DMS153 (cell line): ENCODE data around the gene RND2.
"Not testable (repeated sequence)": the region's sequence is repeated elsewhere in the genome, so short reads cannot be mapped to it uniquely, and the experiment has no call there.

ENCODE experiments used
- DNase-seq: peaks from one replicate; lab custom pipeline; 2025; lab: John Stamatoyannopoulos, UW

The RND2 gene

DNA sequence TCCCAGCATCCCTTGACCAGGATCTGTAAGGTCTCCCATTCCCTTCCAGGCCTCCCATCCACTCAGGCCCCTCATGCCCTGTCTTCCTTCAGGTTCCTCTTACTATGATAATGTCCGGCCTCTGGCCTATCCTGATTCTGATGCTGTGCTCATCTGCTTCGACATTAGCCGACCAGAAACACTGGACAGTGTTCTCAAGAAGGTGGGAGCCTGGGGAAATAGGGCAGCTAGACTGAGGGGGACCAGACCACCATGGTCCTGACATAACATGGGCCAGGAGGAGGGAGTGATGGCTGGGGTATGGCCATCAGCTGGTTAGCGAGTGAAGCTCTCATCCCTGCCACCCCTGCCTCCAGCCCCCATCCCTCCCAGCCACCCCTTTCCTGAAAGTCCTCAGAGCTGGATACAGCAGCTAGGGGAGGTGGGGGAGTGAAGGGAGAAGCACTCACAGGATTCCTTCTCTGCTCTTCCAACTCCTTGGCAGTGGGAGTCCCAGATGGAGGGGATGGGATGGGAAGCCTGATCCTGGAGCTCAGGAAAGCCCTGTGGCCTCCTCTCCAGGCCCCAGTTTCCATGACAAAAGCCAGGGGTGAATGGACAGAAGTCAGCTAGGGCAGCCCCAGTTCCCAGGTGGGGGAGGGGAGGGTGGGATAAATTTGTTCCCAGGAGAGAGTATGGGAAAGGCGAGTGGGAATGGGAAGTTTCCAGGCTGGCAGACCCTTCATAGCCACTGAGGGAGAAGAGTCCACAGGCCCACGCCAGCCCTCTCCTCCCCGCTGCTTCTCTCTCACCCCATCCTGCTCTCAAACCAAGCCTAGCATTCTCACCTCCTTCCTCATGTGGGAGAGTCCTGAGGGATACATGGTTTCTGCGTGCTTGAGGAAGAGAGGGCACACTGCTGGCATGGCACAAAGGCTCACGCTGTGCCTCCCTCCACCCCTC is 2.3 kb downstream of the RND2 start:
- no peak for DNase-seq

DNA sequence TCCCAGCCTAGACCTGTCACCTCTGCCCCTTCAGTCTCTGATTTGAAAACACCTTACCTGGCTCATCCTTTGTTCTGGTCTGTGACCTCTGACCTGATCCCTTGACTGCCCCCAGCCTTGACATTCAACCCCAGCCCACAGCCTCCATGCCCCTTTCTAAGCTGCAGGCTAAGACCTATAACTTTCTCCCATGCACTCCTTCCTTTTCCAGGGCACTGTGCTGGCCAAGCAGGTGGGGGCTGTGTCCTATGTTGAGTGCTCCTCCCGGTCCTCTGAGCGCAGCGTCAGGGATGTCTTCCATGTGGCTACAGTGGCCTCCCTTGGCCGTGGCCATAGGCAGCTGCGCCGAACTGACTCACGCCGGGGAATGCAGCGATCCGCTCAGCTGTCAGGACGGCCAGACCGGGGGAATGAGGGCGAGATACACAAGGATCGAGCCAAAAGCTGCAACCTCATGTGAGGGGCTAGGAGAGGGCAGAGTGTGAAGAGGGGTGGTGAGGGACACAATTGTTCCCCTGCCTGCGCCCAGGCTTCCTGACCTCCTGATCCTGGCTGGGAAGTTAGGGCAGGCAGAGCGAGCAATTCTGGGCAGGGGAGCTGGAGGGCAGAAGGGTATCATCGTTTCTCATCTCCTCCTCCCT is 3.3 kb downstream of the RND2 start:
- DNase-seq: no peak

DNA sequence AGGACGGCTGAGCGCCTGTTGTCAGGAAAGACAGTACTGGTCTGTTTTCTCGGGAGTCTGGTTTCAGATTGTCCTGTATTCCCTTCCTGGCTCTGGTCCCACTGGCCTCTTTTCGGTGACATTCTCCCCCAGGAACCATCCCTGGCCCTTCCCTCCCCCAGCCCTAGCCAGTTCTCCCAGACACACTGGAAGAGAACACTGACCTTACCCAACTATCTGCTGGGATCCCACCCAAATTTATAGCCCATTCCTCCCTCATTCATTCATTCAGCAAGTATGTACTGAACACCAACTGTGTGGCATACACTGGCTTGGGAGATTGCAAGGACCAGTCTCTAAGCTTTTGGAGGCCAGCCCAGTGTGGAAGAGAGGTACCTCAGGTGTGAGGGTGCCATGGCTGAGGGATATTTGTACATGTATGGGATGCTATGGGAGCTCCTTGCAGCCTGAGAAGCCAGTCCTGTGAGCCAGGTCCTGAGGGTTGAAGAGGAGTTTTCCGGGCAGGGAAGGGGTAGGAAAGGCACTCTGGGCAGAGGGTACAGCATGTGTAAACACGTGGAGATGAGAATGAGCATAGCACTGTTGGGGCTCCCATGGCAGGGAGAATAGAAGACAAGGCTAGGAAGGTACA is 5.2 kb downstream of the RND2 start:
- no peak for DNase-seq

DNA sequence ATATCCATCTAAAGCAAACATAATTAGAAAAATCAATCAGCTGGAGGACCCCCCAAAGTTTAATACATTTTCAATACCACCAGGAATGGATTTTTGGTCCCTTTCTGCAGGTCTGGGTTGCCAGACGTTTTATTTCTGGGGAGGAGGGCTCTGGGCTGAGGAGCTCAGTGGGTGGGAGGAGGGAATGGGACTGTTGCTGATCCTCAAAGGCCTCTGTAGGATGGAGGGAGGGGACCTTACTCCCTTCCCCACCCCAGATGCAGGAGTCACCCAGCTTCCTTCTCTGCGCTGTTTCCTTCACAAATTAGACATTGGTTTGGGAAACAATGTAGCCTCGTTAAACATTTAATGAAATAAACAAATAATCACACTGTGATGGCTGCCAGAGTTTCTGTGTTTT is 6.6 kb downstream of the RND2 start:
- no peak for DNase-seq

DNA sequence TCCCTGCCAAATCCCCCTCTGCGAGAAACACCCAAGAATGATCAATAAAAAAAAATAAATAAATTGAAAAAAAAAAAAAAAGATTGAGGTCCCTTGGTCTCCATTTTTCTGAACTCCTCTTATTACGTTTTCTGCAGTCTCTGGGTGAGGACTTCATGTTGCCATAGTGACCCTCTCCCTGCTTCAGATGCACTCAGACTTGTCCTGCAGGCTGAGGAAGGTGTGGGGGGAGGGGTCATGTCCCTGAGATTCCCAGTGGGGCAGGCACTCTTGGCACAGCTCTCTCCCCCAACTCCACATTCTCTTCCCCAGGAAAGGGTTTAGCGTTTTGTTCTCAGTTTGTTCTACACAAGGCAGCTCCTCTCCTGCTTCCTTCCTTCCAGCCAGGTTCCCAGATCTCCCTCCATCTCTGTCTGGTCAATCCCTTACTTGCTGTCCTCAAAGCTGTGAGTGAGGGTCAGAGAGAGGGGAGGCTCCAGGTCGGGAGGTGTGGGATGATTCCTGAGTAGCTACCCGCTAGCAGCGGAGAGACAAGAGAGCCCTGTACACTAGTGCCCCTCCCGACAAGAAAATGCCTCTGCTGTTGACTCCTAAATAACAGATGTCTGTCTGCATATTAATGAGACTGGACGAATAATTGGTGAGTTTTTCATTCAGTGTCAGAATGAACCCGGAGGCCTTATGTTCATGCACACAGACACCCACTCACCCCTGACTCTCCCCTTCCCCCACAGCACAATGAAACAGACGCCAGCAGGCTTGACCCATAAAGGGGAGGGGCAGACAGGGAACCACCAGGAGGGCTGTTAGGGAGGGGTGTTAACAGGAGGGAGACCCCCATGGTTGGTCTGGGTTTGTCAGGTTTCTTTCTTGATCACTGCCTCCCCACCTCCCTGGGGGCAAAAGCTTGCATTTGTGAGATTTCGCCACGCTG is 9.2 kb downstream of the RND2 start:
- DNase-seq: no peak

DNA sequence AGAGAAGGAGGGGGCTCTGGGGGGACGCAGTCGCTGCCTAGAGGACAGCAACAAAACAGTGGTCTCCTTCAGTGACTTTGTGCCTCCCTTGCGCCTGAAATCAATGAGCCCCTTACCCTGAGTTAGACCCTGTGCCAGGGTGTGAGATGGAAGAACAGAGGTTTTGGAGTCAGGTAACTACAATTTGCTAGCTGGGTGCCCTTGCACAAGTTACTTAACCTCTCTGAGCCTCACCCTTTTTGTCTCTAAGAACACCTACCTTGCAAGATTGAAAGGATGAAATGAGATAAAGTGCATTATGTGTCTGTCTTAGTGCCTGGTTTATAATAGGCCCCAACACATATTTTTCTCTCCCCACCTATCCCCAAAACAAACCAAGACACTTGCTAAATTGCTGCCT is 9.9 kb downstream of the RND2 start:
- DNase-seq: no peak

DNA sequence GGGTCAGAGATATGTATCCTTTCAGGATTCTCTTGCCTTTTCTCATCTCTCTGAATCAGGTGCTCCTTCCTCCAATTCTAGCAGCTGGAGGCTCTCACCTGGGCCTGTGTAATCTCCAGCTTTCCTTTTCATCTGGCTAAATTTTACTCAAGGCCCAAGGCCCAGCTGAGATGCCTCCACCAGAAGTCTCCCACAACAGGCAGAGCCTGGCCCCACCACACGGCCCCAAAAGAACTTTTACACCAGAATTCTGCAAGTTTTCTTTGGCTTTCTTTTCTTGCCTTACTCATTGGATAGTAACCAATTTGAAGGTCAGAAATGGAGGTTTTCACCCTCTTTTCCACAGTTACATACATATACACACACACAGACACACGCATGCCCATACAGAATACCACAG is 14.6 kb downstream of the RND2 start:
- DNase-seq: no peak

DNA sequence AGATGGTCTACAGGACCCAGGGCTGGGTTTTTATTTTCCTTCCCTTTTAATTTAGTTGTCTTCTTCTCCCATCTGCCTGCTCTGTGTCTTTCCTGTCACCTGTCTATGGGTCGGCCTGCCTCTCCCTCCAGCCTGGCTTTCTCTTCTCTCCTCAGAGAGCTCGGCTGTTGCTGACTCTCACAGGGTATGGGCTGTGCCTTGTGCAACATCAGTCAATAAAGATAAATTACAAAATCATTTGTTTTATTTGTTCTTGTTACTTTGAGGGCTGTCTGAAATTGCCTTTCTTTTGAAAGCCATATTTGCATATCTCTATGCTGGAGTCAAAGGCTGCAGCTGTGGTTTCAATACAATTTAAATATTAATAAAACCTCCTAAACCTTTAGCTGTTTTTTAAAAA is 15.6 kb downstream of the RND2 start:
- no peak for DNase-seq

DNA sequence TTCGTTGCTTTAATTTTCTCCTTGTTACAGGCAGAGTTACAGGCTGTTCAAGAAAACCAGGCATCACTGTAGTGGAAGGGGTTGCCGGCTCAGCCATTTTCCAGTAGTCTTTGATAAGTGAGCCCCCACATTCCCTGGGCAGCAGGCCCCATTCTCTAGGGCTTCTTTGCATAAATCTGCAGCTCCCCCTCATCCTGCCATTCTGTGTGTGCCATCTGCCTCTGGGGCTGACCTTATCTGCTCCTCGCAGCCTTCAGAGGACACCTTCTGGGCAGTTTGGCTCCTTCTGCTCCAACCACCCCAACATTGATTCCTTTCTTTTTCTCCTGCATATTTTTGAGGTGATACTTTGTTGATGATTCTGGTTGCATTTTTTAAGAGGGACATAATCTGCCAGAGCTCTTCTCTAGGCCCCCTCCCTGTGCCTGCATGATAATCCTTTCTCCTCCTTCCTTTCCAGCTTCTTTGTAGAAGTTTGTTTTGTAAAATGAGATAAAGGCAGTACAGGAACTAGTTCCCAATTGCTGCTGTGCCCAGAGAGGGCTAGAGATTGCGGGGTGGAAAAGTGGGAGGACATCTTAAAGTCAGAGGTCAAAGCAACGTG is 17.1 kb downstream of the RND2 start:
- no peak for DNase-seq

DNA sequence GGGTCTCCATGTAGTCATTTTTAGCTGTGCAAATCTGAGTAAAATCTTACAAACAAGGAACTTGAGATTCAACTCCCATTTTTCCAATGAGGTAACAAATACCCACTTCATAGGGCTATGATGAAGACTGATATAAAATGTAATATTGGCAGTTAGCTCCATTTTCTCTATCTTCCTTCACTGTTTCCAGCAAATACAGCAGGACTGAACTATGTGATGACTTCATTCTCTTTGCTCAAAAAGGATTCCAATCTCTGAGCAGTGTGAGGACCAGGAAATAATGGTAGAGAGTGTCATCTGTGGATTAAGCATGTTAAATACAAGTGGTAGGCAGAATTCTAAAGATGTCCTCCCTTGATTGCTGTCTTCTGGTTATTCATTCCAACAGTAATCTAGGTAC is 18.3 kb downstream of the RND2 start:
- DNase-seq: no peak

DNA sequence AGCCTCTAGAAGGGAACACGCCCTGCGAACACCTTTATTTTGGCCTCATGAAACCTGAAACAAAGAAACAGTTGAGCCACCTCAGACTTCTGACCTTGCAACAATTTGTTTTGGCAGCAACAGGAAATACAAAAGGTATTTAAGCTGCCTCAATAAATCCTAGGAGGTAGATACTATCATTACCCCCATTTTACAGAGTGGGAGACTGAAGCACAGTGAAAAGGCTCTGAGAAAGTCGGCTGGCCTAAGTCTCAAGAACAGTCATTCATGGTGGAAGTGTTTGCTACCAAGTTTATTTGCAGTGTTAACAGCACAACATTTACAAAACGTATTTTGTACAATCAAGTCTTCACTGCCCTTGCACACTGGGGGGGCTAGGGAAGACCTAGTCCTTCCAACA is 19.0 kb downstream of the RND2 start:
- no peak for DNase-seq

DNA sequence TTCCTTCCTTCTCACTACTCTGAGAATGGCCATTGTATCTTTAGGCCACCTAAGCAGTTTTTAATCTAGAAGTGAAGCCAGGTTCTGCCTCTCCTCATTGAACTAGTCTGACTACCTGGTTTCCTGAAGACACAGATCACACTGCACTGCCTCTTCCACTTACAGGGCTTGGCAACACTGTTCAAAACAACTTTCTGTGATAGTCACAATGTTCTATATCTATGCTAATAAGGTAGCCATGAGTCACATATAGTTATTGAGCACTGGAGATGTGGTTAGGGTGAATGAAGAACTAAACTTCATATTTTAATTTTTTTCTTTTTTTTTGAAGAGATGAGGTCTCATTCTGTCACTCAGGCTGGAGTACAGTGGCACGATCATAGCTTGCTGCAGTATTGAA is 26.9 kb downstream of the RND2 start:
- DNase-seq: no peak

DNA sequence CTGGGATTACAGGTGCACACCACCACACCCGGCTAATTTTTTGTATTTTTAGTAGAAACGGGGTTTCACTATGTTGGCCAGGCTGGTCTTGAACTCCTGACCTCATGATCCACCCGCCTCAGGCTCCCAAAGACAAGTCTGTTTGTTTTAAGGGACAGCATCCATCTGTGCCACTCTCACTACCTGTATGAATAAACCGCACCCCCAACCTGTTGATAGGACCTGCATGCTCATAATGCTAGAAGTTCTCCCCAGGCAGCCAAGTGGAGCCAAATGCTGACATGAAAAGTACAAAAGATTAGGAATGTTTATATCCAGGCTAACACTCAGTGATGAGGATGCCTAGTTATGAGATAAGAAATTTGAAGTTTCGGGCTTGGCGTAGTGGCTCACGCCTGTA is 28.0 kb downstream of the RND2 start:
- not testable (repeated sequence) for DNase-seq

DNA sequence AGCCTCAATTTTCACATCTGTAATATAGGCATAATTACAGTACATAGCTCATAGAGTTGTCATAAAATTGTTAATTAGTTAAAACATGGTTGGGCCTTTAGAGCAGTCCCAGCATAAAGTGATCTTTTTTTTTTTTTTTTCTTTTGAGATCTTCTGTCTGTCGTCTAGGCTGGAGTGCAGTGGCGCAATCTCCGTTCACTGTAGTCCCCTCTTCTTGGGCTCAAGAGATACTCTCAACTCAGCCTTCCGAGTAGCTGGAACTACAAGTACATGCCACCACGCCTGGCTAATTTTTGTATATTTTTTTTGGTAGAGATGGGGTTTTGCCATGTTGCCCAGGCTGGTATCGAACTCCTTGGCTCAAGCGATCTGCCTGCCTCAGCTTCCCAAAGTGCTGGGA is 31.0 kb downstream of the RND2 start:
- no peak for DNase-seq

DNA sequence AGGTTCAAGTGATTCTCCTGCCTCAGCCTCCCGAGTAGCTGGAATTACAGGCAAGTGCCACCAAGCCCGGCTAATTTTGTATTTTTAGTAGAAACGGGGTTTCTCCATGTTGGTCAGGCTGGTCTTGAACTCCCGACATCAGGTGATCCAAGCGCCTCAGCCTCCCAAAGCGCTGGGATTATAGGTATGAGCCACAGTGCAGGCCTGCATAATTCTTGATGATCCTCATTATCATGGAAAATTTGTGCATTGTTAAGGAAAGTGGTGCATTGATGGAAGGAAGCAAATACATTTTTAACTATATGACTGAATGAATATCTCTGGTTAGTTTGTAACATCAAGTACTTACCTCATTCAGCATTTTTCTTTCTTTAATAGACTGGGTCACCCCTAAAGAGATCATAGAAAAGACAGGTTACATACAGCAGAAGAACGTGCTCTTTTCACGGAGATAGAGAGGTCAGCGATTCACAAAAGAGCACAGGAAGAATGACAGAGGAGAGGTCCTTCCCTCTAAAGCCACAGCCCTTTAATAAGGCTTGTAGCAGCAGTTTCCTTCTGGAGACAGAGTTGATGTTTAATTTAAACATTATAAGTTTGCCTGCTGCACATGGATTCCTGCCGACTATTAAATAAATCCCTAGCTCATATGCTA is 38.1 kb downstream of the RND2 start:
- no peak for DNase-seq

DNA sequence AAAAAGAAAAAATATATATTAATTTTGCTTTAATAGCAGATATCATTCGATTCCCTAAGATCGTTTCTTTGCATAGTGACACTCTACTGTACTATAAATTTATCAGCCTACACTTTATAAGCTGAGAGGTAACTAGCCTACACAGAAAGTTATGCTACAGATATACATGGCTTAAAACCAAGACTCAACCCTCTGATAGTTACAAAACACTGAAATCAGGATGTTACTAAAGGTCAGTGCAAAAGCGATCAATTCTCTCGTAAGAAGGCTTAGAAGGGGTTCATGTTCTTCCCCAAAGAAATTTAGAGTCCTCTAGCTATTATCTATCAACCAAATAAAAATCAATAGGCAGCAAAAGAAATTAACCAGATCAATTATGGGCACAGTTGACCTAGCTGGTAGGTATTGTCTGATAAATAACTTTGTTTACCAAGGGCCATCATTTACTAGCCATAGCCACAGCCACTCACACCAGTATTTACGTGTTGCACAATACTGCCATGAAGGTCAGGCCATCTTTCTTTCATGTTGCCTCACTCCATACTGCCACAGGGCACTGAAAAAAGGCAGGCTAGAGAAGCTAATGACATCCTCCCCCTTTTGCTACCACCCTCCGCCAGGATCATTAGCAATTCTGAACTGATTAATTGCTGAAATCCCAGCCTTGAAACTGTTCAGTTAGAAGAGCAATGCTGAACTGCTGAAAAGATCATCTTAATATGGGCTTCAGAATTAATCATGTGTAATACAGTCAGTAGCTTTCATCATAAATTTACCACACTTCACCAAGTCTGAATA is 43.7 kb downstream of the RND2 start:
- DNase-seq: no peak

DNA sequence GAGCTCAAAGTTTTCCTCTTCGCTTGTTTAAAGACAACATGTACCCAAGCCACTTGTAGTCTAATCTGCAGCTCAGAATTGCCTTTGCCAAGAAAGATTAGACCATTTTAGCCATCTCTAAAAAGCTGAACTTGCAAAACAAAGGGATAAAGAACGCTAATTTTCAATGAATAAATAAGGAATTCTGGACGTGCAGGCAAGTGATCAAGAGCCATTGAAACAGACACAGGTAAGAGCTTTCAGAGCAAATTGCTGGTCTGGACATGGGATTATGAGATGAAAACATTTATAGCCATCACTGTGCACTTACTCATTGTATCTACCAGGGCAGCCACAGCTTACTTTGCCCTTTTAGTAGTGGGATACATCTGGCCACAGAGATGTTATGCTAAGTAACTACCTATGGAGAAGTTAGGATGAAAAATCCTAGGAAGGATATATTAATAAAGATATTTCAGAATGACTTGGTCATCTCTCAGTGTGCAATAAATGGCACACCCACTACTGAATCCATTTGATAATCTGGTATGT is 44.4 kb downstream of the RND2 start:
- DNase-seq: no peak

DNA sequence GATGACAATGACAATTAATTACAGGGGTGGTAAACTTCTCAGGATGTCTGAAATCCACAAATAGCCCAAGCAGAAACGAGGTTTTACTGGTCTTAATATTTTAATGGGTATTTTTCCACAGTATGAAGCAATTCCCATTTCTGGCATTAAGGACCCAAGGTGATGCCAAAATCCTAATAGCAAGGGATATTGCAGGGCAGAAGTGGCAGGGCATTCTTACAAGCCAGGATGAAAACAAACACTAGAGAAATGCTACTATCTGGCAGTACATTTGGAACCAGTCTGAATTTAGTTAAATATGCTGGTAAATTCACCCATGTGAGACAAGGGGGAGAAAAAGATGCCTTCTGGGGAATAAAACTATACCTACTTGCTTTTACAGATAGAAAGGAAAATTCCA is 45.2 kb downstream of the RND2 start:
- no peak for DNase-seq

DNA sequence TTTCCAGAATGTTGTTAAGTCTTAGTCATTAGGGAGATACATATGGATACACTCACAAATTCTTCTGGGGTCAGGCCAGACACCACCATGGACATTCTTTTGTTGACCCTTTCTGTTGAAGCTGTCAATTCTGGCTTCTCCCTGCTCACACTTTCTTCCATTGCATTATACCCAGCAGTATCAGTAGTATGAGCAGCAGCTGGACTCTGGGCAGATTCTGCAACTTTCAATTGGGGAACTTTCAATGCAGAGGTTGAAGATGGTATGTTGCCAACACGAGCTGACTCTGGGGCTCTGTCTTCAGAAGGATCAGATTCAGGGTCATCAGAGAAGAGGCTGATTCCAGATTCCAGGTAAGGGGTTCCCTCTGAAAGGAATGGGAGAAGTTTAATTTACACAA is 45.8 kb downstream of the RND2 start:
- no peak for DNase-seq

DNA sequence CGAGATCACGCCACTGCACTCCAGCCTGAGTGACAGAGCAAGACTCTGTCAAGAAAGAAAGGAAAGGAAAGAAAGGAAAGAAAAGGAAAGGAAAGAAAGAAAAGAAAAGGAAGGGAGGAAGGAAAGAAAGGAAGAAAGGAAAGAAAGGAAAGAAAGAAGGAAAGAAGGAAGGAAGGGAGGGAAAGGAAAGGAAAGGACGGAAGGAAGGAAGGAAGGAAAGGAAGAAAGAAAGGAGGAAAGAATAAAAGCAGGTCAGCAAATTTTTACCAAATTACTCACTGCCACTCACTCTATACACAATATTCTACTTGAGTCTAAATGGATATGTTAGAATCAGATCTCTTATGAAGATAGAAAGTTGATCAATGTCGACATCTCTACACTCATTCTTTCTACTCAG is 49.8 kb downstream of the RND2 start:
- no peak for DNase-seq
